Stromal cell of bone marrow (primary cell): ENCODE measurements around the gene PPP5C.
"Not testable (repeated sequence)": the region's sequence is repeated elsewhere in the genome, so short reads cannot be mapped to it uniquely, and the experiment has no call there.

Experiments
- DNase-seq: peaks from one replicate; pipeline ENCODE4 v3.0.0-alpha.2; 2012; ENCODE audit warnings: low read depth

Gene PPP5C

GRCh38 chr19:46346821-46347571 is at the start of gene PPP5C:
TSS of gene PPP5C (plus strand) at chr19:46347087. CDS start at chr19:46347097, 10 bp downstream.
- peak; percentile 77 for DNase-seq

- no peak for DNase-seq
Observed at GRCh38 chr19:46297700-46298478, 49.0 kb upstream of the PPP5C start.

- no peak for DNase-seq
Observed at GRCh38 chr19:46298479-46299003, 48.3 kb upstream of the PPP5C start.

GRCh38 chr19:46299004-46299509 is 47.8 kb upstream of the PPP5C start:
- DNase-seq, result peak; percentile 30

GRCh38 chr19:46299695-46300094 is 47.2 kb upstream of the PPP5C start:
- no peak for DNase-seq

- no peak for DNase-seq
Observed at GRCh38 chr19:46303322-46303690, 43.6 kb upstream of the PPP5C start.

GRCh38 chr19:46303691-46304397 is 43.0 kb upstream of the PPP5C start:
- no peak for DNase-seq

GRCh38 chr19:46306501-46306900 is 40.4 kb upstream of the PPP5C start:
- DNase-seq, result no peak

GRCh38 chr19:46308510-46308909 is 38.4 kb upstream of the PPP5C start:
- DNase-seq, result no peak

GRCh38 chr19:46309056-46309455 is 37.8 kb upstream of the PPP5C start:
- no peak for DNase-seq

- DNase-seq, result no peak
Observed at GRCh38 chr19:46311444-46311843, 35.4 kb upstream of the PPP5C start.

GRCh38 chr19:46313540-46314469 is 33.1 kb upstream of the PPP5C start:
- not testable (repeated sequence) for DNase-seq

GRCh38 chr19:46317339-46317738 is 29.5 kb upstream of the PPP5C start:
- DNase-seq, result no peak

- no peak for DNase-seq
Observed at GRCh38 chr19:46319613-46320012, 27.3 kb upstream of the PPP5C start.

- DNase-seq, result no peak
Observed at GRCh38 chr19:46320559-46320958, 26.3 kb upstream of the PPP5C start.

GRCh38 chr19:46321653-46322052 is 25.2 kb upstream of the PPP5C start:
- DNase-seq, result no peak

- DNase-seq, result not testable (repeated sequence)
Observed at GRCh38 chr19:46323227-46323626, 23.7 kb upstream of the PPP5C start.

GRCh38 chr19:46324277-46324676 is 22.6 kb upstream of the PPP5C start:
- DNase-seq, result no peak

- no peak for DNase-seq
Observed at GRCh38 chr19:46326608-46327007, 20.3 kb upstream of the PPP5C start.

- DNase-seq, result no peak
Observed at GRCh38 chr19:46328079-46328478, 18.8 kb upstream of the PPP5C start.

- DNase-seq, result no peak
Observed at GRCh38 chr19:46330319-46330918, 16.5 kb upstream of the PPP5C start.
